Endodermal cell (in vitro differentiated cells): ENCODE results near the gene DDX49. TPM values are rescaled to one million over a fixed set of nuclear protein-coding genes. Genes with fewer than 3 reads are reported as not detected.

Experiments used
- DNase-seq: peaks from one replicate; pipeline ENCODE4 v3.0.0-alpha.2; 2017
- H3K27ac ChIP-seq: 2 replicates; pipeline ENCODE4 v1.5.1; 2013; ENCODE audit warnings: mild to moderate bottlenecking, low read depth, low read length, moderate library complexity
- H3K27me3 ChIP-seq: 2 replicates; pipeline ENCODE4 v1.6.1; 2013; ENCODE audit warnings: mild to moderate bottlenecking, low read length, moderate library complexity; ENCODE audit not compliant: insufficient read depth, control insufficient read depth, poor library complexity, severe bottlenecking
- H3K36me3 ChIP-seq: 2 replicates; pipeline ENCODE4 v1.7.0; 2013; ENCODE audit warnings: mild to moderate bottlenecking, low read length, moderate library complexity; ENCODE audit not compliant: control insufficient read depth, insufficient read depth
- H3K4me1 ChIP-seq: one replicate; pipeline ENCODE4 v1.7.0; 2013; ENCODE audit warnings: low read length; ENCODE audit not compliant: control insufficient read depth, insufficient read depth
- H3K4me3 ChIP-seq: 2 replicates; pipeline ENCODE4 v1.5.1; 2013; ENCODE audit warnings: mild to moderate bottlenecking, low read length, moderate library complexity
- H3K9ac ChIP-seq: 2 replicates; pipeline ENCODE4 v1.6.1; 2013; ENCODE audit warnings: mild to moderate bottlenecking, low read length, moderate library complexity; ENCODE audit not compliant: poor library complexity, severe bottlenecking; ENCODE audit errors: extremely low read depth
- H3K9me3 ChIP-seq: 2 replicates; pipeline ENCODE4 v1.6.1; 2013; ENCODE audit warnings: mild to moderate bottlenecking, low read length, moderate library complexity; ENCODE audit not compliant: control insufficient read depth
- H3K27ac Mint-ChIP-seq: 2 replicates; pipeline ENCODE4 v1.8.0; 2020; ENCODE audit warnings: mixed read lengths
- H3K27me3 Mint-ChIP-seq: 2 replicates; pipeline ENCODE4 v1.8.0; 2021; ENCODE audit warnings: mild to moderate bottlenecking, mixed read lengths; ENCODE audit not compliant: insufficient read depth
- H3K36me3 Mint-ChIP-seq: 2 replicates; pipeline ENCODE4 v1.8.0; 2020; ENCODE audit warnings: low read depth, mixed read lengths
- H3K4me1 Mint-ChIP-seq: 2 replicates; pipeline ENCODE4 v1.8.0; 2020; ENCODE audit warnings: mixed read lengths
- H3K4me3 Mint-ChIP-seq: 2 replicates; pipeline ENCODE4 v1.8.0; 2020; ENCODE audit warnings: mild to moderate bottlenecking, moderate library complexity, mixed read lengths
- H3K9me3 Mint-ChIP-seq: 2 replicates; pipeline ENCODE4 v1.8.0; 2020; ENCODE audit warnings: mild to moderate bottlenecking, mixed read lengths
- CTCF ChIP-seq: fragments of 200-600 bp; sonication (generic); conservative IDR thresholded peaks from 2 replicates; pipeline ENCODE4 v1.5.0; 2021; ENCODE audit warnings: antibody characterized with exemption, mild to moderate bottlenecking
- WGBS, 2 experiments: methylation state at CpG; one replicate each; pipeline versions ENCODE4 v1.1.5 to v1.1.7; 2013; ENCODE audit warnings: missing lambda C conversion rate in 2 of 2, mixed read lengths in 1 of 2; ENCODE audit not compliant: insufficient coverage in 1 of 2, insufficient read length in 1 of 2; 5-methylcytosine and 5-hydroxymethylcytosine counted together
- total RNA-seq, 2 donors: library from RNA; stranded (reverse); fragmentation: NEBNext Ultra II Directional in 1 of 2; extraction: Animal tissue kit (Norgen Biotek cat#: 25700) in 1 of 2; gene quantifications; 2 replicates in 1 of 2; 3 replicates in 1 of 2; pipeline ENCODE4 v1.2.1, GENCODE V29; 2021

The DDX49 gene
- total RNA-seq, 2 donors from 2014 or later: 30.4 to 37.9 TPM

- H3K4me1 ChIP-seq: no peaks in the 10 kb centered on the region
- no peak overlapping the region for H3K27ac Mint-ChIP-seq
- H3K4me3 ChIP-seq: no peak overlapping the region
- H3K4me1 Mint-ChIP-seq: peaks cover 4% of the 10 kb centered on the region
- H3K36me3 Mint-ChIP-seq: peaks cover 36% of the 10 kb centered on the region
- no peak overlapping the region for H3K9ac ChIP-seq
- H3K9me3 ChIP-seq: no peaks in the 10 kb centered on the region
- H3K9me3 Mint-ChIP-seq: no peaks in the 10 kb centered on the region
- DNase-seq: no peak
- H3K27me3 Mint-ChIP-seq: no peaks in the 10 kb centered on the region
- H3K4me3 Mint-ChIP-seq: peak overlapping the region; percentile 95
- H3K27ac ChIP-seq: no peak overlapping the region
- no peaks in the 10 kb centered on the region for H3K27me3 ChIP-seq
- WGBS, 2 experiments: 91 to 96% methylated on average over 10 to 17 of the region's 17 CpGs
- no peak for TF ChIP-seq CTCF
- H3K36me3 ChIP-seq: peaks cover 20% of the 10 kb centered on the region
These were observed 2.1 kb downstream of the DDX49 start for GRCh38 chr19:18921593-18921992.

- Mint-ChIP-seq H3K4me1 (peaks cover 4% of the 10 kb centered on the region), H3K27ac (no peak overlapping the region), H3K4me3 (no peak overlapping the region), H3K27me3 (no peaks in the 10 kb centered on the region), H3K36me3 (peaks cover 40% of the 10 kb centered on the region), H3K9me3 (no peaks in the 10 kb centered on the region)
- Histone ChIP-seq H3K4me3 (no peak overlapping the region), H3K27me3 (no peaks in the 10 kb centered on the region), H3K27ac (no peak overlapping the region), H3K4me1 (no peaks in the 10 kb centered on the region), H3K9ac (no peak overlapping the region), H3K36me3 (peaks cover 22% of the 10 kb centered on the region), H3K9me3 (no peaks in the 10 kb centered on the region)
- no peak for DNase-seq
- WGBS, 2 experiments: 91 to 95% methylated on average over 16 to 29 of the region's 29 CpGs
- TF ChIP-seq CTCF: no peak
These were observed 2.9 kb downstream of the DDX49 start for GRCh38 chr19:18922228-18922985.

- Histone ChIP-seq H3K27ac (no peak overlapping the region), H3K27me3 (no peaks in the 10 kb centered on the region), H3K9me3 (no peaks in the 10 kb centered on the region), H3K4me1 (no peaks in the 10 kb centered on the region), H3K9ac (no peak overlapping the region), H3K36me3 (peaks cover 35% of the 10 kb centered on the region), H3K4me3 (no peak overlapping the region)
- no peak overlapping the region for H3K4me3 Mint-ChIP-seq
- H3K9me3 Mint-ChIP-seq: no peaks in the 10 kb centered on the region
- 95 to 99% methylated on average over 8 to 15 of the region's 15 CpGs for WGBS, 2 experiments
- H3K27me3 Mint-ChIP-seq: no peaks in the 10 kb centered on the region
- H3K4me1 Mint-ChIP-seq: peaks cover 4% of the 10 kb centered on the region
- no peak for TF ChIP-seq CTCF
- DNase-seq: no peak
- H3K27ac Mint-ChIP-seq: no peak overlapping the region
- H3K36me3 Mint-ChIP-seq: peaks cover 44% of the 10 kb centered on the region
These were observed 5.2 kb downstream of the DDX49 start for GRCh38 chr19:18924684-18925213.
